NCI-H2227 treated with DMSO at 0.1 percent for 48 hours (cell line): ENCODE measurements around the gene TAF10.

Source experiments
- DNase-seq: peaks from one replicate; lab custom pipeline; 2025; lab: John Stamatoyannopoulos, UW

Gene TAF10

DNA sequence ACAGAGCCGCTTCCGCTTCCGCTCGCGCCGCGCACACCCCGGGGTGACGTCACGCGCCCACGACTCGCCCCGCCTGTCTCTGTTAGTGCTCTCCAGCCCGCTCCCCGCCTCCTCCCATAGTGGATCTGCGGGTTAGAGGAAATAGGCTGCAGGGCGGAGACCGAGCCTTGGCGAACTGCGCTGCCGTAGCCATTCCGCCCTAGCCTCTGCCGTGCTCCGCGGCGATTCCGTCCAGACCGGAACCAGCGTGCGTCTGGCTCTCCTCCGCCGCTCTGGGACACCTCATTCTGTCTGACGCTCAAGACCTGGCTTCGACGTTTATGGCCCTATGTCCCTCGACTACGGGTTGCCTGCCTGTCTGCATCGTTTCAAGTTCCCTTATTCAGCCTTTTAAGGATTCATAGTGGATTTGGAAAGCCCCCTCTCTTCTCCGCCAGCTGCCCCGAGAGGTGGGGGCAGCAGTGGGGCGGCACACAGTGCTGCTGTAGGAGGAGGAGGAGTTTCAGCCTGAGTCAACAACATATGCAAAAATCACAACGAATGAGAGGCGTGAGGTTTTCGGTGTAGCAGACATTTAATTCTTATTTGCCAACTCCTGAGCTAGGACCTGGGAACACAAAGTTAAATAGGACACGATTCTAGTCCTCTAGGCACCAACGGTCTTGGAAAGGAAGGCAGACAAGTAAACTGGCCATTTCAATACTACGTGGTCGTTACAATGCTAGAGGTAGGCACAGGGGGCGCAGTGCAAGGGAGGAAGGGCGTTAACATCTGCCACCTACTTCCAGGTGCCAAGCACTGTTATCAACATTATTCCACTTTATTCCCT, at the start of gene TAF10:
TSS of gene TAF10 (minus strand) at position 4 of the 829 bp plus-strand sequence. CDS start 27 bp downstream, outside the sequence.
- peak; percentile 98 for DNase-seq

GRCh38 chr11:6660712-6661111, 48.7 kb upstream of the TAF10 start:
- no peak for DNase-seq

- no peak for DNase-seq
Observed at GRCh38 chr11:6658647-6659046, 46.6 kb upstream of the TAF10 start.

- DNase-seq = no peak
Observed at GRCh38 chr11:6657346-6657745, 45.3 kb upstream of the TAF10 start.

- peak; percentile 20 for DNase-seq
Observed at GRCh38 chr11:6656936-6657335, 44.9 kb upstream of the TAF10 start.

DNA sequence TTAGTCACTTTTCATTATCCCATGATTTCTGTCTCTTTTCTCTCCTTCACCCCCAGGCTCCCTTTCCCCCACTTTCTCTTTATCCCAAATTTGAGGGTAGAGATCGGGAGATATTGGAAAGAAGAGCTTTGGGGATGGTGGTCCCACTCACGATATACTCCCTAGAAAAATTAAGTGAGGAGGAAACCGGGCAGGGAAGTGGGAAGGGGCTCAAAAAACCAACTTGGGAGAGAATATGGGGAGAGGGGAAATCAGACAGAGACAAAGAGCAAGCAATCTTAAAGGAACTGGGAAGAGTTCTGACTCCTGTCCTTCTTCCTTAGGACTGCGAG, 44.5 kb upstream of the TAF10 start:
- DNase-seq = no peak

DNA sequence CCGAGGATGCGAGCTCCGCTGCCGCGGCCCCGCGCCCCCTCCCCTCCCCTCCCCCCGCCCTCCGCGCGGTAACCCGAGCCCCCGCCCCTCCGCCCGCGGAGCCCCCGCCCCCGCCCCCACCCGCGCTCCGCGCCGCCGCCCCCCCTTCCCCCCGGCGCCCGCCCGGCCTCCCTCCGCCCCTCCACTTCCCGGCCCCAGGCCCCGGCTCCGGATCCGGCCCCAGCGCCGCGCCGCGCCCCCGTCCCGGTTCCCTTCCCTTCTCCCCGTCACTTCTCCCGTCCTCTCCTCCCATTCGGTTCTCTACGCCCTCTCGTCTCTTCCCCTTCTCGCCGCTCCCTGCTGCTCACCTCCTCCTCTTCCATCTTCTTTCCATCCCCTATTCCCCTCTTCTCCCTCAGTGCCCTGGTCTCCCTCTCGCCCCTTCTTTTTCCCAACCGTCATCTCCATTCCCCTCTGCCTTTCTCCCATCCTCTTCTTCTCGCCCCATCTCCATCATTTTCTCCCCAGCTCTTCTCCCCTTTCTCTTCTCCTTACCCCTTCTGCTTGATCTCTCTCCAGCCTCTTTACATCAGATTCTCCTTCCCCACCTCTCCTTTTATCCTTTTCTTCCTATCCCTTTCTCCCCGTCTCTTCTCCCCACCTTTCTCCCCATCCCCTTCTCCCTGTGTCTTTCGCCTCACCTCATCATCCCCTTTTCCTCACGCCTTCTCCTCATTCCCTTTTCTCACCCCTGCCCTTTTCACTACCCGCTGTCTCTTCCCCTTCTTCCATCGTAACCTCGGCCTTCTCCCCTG, 44.0 kb upstream of the TAF10 start, which contains the start of gene DCHS1:
TSS of gene DCHS1 (minus strand) at position 20 of the 794 bp plus-strand sequence. CDS start 14,196 bp downstream, outside the sequence.
- peak; percentile 53 for DNase-seq

- peak; percentile 53 for DNase-seq
Observed at GRCh38 chr11:6655020-6655789, 43.2 kb upstream of the TAF10 start.

- no peak for DNase-seq
Observed at GRCh38 chr11:6654281-6655019, 42.4 kb upstream of the TAF10 start.

- no peak for DNase-seq
Observed at GRCh38 chr11:6653656-6654055, 41.6 kb upstream of the TAF10 start.

DNA sequence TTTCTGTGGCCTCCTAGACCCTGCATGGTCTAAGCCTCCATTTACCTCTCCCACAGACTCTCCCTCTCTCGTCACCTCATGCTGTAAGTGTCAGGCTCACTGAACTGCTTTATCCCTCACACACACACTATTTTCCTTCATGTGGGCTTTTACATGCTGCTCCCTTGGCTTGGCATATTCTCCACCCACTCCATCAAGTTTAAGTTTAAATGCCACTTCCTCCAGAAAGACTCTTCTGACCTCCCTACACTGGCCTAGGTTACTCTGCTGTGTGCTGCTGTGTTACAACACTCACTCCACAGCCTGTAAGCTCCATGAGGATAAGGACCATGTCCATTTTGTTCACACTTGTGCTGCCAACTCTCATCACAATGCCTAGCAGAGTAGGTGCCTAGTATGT, 41.1 kb upstream of the TAF10 start:
- DNase-seq = no peak

- DNase-seq = no peak
Observed at GRCh38 chr11:6652182-6652581, 40.2 kb upstream of the TAF10 start.

- no peak for DNase-seq
Observed at GRCh38 chr11:6650980-6651379, 39.0 kb upstream of the TAF10 start.

- DNase-seq = no peak
Observed at GRCh38 chr11:6650104-6650503, 38.1 kb upstream of the TAF10 start.

DNA sequence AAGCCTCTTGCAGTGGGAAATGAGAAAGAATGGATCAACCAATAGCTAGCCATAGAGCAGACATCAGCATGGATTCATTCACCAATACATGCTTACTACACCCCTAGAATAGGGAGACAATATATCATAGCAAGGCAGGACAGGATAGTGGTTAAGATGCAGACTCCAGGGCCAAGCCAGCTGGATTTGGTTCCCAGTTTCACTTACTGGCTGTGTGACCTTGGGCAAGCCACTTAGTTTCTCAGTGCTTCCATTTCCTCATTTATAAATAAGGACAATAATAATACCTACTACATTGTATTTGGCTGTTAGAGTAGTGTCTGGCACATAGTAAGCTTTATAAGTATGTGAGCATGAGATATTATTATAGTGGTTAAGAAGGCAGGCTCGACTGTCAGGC, 36.5 kb upstream of the TAF10 start:
- no peak for DNase-seq

DNA sequence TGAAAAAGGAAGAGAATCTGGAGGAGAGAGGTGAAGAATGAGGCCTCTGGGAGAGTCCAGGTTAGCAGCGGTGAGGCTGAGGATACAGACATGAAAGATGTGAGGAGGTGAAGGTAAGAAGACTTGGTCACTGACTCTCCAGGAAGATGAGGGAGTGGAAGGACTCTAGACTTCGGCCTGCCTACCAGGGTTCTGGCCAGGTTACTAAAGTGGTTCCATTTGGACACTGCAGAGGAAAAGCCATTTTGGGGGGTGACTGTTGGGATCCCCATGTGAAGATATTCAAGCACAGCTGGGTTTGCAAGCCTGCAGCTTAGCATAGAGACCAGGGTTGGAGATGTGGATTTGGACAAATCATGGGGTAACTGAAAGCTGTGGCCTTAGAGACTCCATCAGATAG, 35.8 kb upstream of the TAF10 start:
- DNase-seq = no peak

DNA sequence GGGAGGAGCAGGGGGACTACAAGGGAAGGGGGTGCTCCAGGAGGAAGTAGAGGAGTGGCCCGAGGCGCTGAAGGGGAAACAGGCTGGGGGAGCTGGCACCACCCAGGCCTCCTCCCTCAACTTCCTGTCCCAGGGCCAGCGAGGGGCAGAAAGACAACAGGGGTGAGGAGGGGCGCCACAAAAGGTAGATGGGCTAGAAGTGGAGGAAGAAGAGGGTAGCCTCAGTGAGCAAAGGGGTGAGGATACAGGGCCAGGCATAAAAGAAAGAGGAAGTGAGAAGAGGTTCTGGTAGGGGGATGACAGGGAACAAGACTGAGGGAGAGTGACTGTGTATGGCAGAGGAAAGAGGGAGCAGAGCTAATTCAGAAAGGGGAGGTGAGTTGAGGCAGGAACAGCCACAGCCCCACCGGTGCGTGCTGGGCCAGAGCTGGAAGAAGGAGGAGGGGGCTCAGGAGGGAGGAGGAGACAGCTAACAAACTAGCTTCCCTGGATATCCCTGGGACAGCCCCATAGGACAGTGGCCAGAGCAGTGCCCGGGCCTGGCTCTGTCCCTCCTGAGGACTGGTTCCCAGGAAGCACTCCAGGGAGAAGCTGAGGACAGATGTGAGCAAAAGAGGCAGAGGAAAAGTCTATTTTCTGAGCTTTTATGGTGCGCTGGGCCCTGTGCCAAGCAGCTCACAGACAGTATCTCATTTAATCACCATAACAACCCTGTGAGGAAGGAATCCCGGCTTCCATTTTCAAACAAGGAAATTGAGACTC, 35.1 kb upstream of the TAF10 start:
- no peak for DNase-seq

DNA sequence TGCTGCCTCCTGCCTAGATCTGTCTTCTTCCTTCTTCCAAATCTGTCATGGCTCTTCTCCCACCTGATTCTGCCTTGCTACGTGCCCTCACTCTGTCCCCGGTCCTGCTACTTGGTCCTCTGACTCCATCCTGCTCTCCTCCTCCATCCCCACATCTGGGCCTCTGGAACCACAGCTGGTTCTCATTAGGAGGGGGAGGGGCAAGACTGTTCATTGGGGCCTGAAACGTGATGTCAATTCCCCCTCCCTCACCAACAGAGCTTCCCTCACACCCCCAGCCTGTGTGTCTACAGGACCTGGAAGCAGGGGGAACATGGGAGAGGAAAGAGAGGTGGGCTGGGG, 34.5 kb upstream of the TAF10 start:
- DNase-seq = no peak

GRCh38 chr11:6646071-6646470, 34.1 kb upstream of the TAF10 start:
- no peak for DNase-seq

DNA sequence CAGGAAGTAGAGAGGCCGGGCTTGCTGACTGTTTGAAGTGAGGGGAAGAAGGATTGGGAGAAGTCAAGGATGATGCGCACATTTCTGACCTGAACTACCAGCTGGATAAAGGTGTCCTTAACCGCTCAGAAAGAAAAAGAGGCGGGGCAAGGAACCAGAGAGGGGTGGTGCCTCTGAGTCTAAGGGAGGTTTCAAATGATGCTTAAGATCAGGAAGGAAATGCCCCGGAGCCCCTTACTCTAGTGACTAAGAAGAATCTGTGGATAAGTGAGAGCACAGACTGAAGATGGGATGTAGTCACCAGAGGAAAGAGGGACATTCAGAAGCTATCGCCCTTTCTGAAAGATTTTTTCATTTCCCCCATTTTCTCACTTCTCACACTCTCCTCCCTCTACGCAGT, 30.9 kb upstream of the TAF10 start:
- no peak for DNase-seq
